GM19452 (cell line): ENCODE measurements around the gene DCC.

Source experiments
- ATAC-seq: cut with Tn5 transposase; IDR thresholded peaks from one replicate; pipeline ENCODE4 v1.9.1; 2021; ENCODE audit not compliant: unreplicated experiment

DCC gene

GRCh38 chr18:53142005-53142404 lies 802.0 kb downstream of the DCC start:
- no peak for ATAC-seq

GRCh38 chr18:53147472-53147871 lies 807.5 kb downstream of the DCC start:
- no peak for ATAC-seq

- no peak for ATAC-seq
Observed at GRCh38 chr18:53148123-53148522, 808.1 kb downstream of the DCC start.

GRCh38 chr18:53152476-53152875 lies 812.5 kb downstream of the DCC start:
- ATAC-seq: no peak

GRCh38 chr18:53153281-53153680 lies 813.3 kb downstream of the DCC start:
- no peak for ATAC-seq

GRCh38 chr18:53153800-53154199 lies 813.8 kb downstream of the DCC start:
- ATAC-seq: no peak

GRCh38 chr18:53165770-53166169 lies 825.8 kb downstream of the DCC start:
- no peak for ATAC-seq

- no peak for ATAC-seq
Observed at GRCh38 chr18:53169346-53169745, 829.3 kb downstream of the DCC start.

GRCh38 chr18:53191634-53192033 lies 851.6 kb downstream of the DCC start:
- no peak for ATAC-seq

- ATAC-seq: no peak
Observed at GRCh38 chr18:53193870-53194269, 853.9 kb downstream of the DCC start.

- ATAC-seq: no peak
Observed at GRCh38 chr18:53219853-53220252, 879.9 kb downstream of the DCC start.

- no peak for ATAC-seq
Observed at GRCh38 chr18:53224128-53224778, 884.3 kb downstream of the DCC start.

GRCh38 chr18:53225567-53226325 lies 885.7 kb downstream of the DCC start:
- ATAC-seq: no peak

- no peak for ATAC-seq
Observed at GRCh38 chr18:53234610-53235009, 894.6 kb downstream of the DCC start.

- no peak for ATAC-seq
Observed at GRCh38 chr18:53241161-53241560, 901.2 kb downstream of the DCC start.

- ATAC-seq: no peak
Observed at GRCh38 chr18:53253789-53254188, 913.8 kb downstream of the DCC start.

GRCh38 chr18:53254265-53254664 lies 914.3 kb downstream of the DCC start:
- ATAC-seq: no peak

- no peak for ATAC-seq
Observed at GRCh38 chr18:53261241-53261640, 921.2 kb downstream of the DCC start.

- ATAC-seq: no peak
Observed at GRCh38 chr18:53266850-53267249, 926.9 kb downstream of the DCC start.

GRCh38 chr18:53268455-53268854 lies 928.5 kb downstream of the DCC start:
- no peak for ATAC-seq

GRCh38 chr18:53281406-53281805 lies 941.4 kb downstream of the DCC start:
- no peak for ATAC-seq

GRCh38 chr18:53283708-53284107 lies 943.7 kb downstream of the DCC start:
- ATAC-seq: no peak

GRCh38 chr18:53305461-53305860 lies 965.5 kb downstream of the DCC start:
- ATAC-seq: no peak
